GM18519 (cell line): ENCODE results near the gene ELN.
"Not testable (repeated sequence)": the region's sequence is repeated elsewhere in the genome, so short reads cannot be mapped to it uniquely, and the experiment has no call there.

Experiments
- ATAC-seq: cut with Tn5 transposase; IDR thresholded peaks from one replicate; pipeline ENCODE4 v1.9.1; 2021; ENCODE audit warnings: mild to moderate bottlenecking, moderate library complexity; ENCODE audit not compliant: unreplicated experiment, low FRiP score

ELN gene

GRCh38 chr7:74027683-74028320 is at the start of gene ELN:
ELN (plus strand) TSS chr7:74028173; CDS start chr7:74028188, 15 bp downstream.
- no peak for ATAC-seq

- ATAC-seq: no peak
Measured at GRCh38 chr7:73978661-73979563, 49.1 kb upstream of the ELN start.

- not testable (repeated sequence) for ATAC-seq
Measured at GRCh38 chr7:73979656-73980055, 48.3 kb upstream of the ELN start.

GRCh38 chr7:73980206-73980605 is 47.8 kb upstream of the ELN start:
- ATAC-seq: no peak

- no peak for ATAC-seq
Measured at GRCh38 chr7:73981933-73982332, 46.0 kb upstream of the ELN start.

- ATAC-seq: no peak
Measured at GRCh38 chr7:73983437-73984164, 44.4 kb upstream of the ELN start.

GRCh38 chr7:73984481-73985205 is 43.3 kb upstream of the ELN start:
- no peak for ATAC-seq

GRCh38 chr7:73985737-73986141 is 42.2 kb upstream of the ELN start:
- ATAC-seq: no peak

GRCh38 chr7:73986158-73986631 is 41.8 kb upstream of the ELN start:
- no peak for ATAC-seq

GRCh38 chr7:73987298-73987697 is 40.7 kb upstream of the ELN start:
- no peak for ATAC-seq

GRCh38 chr7:73988197-73988596 is 39.8 kb upstream of the ELN start:
- no peak for ATAC-seq

- no peak for ATAC-seq
Measured at GRCh38 chr7:73991522-73992100, 36.4 kb upstream of the ELN start.

GRCh38 chr7:73992101-73992562 is 35.8 kb upstream of the ELN start:
- no peak for ATAC-seq

GRCh38 chr7:73994023-73994422 is 34.0 kb upstream of the ELN start:
- ATAC-seq: no peak

- ATAC-seq: no peak
Measured at GRCh38 chr7:73994761-73995160, 33.2 kb upstream of the ELN start.

GRCh38 chr7:73995330-73995729 is 32.6 kb upstream of the ELN start:
- no peak for ATAC-seq

- no peak for ATAC-seq
Measured at GRCh38 chr7:73995821-73996511, 32.0 kb upstream of the ELN start.

- ATAC-seq: no peak
Measured at GRCh38 chr7:73997056-73997455, 30.9 kb upstream of the ELN start.

GRCh38 chr7:73999664-74000435 is 28.1 kb upstream of the ELN start:
- no peak for ATAC-seq
